DND-41 (cell line): Measurements from ENCODE around the gene FBP1.

Source experiments
- ATAC-seq: fragments of 200-7000 bp; cut with Tn5 transposase; 3 replicates; pipeline ENCODE4 v1.9.1; 2021; ENCODE audit warnings: low read depth; ENCODE audit not compliant: insufficient read depth
- DNase-seq: peaks from one replicate; pipeline ENCODE4 v3.0.0-alpha.2; 2020
- H2AFZ ChIP-seq: 2 replicates; pipeline ENCODE4 v1.6.0; 2012; ENCODE audit warnings: low read depth, low read length
- H3K27ac ChIP-seq: 2 replicates; pipeline ENCODE4 v1.5.1; 2012; ENCODE audit warnings: low read length, inconsistent platforms
- H3K27me3 ChIP-seq: fragments of 200-600 bp; sonication (generic); 2 replicates; pipeline ENCODE4 v1.6.0; 2012; ENCODE audit warnings: low read length, mild to moderate bottlenecking, inconsistent platforms; ENCODE audit not compliant: insufficient read depth, poor library complexity
- H3K36me3 ChIP-seq: 2 replicates; pipeline ENCODE4 v1.5.1; 2012; ENCODE audit warnings: low read length, inconsistent platforms; ENCODE audit not compliant: insufficient read depth
- H3K4me1 ChIP-seq: 2 replicates; pipeline ENCODE4 v1.5.1; 2012; ENCODE audit warnings: mild to moderate bottlenecking, low read length; ENCODE audit not compliant: insufficient read depth
- H3K4me2 ChIP-seq: 2 replicates; pipeline ENCODE4 v1.6.0; 2012; ENCODE audit warnings: mild to moderate bottlenecking, moderate library complexity, low read length, inconsistent platforms; ENCODE audit not compliant: insufficient read depth
- H3K4me3 ChIP-seq, 2 experiments: fragments of 200-600 bp in 1 of 2; shearing (Covaris generic) in 1 of 2; 2 replicates each; pipeline ENCODE4 v1.5.1; 2012 to 2016; ENCODE audit warnings: inconsistent platforms in 2 of 2, low read length in 2 of 2, mild to moderate bottlenecking in 2 of 2, low read depth in 1 of 2, moderate library complexity in 1 of 2
- H3K79me2 ChIP-seq: 2 replicates; pipeline ENCODE4 v1.6.0; 2012; ENCODE audit warnings: low read length, inconsistent platforms; ENCODE audit not compliant: insufficient read depth
- H3K9ac ChIP-seq: 2 replicates; pipeline ENCODE4 v1.6.0; 2012; ENCODE audit warnings: low read depth, mild to moderate bottlenecking, inconsistent platforms, low read length, moderate library complexity
- H3K9me3 ChIP-seq: 2 replicates; pipeline ENCODE4 v1.5.1; 2012; ENCODE audit warnings: low read length, moderate library complexity, mild to moderate bottlenecking, inconsistent platforms; ENCODE audit not compliant: insufficient read depth, severe bottlenecking
- H4K20me1 ChIP-seq: 2 replicates; pipeline ENCODE4 v1.6.0; 2012; ENCODE audit warnings: low read length; ENCODE audit not compliant: insufficient read depth
- EZH2 ChIP-seq: IDR thresholded peaks from 3 replicates; pipeline ENCODE4 v1.6.1; 2012; ENCODE audit warnings: borderline replicate concordance, low read depth, mild to moderate bottlenecking, moderate library complexity, low read length, inconsistent platforms; ENCODE audit not compliant: severe bottlenecking
- TF ChIP-seq, protein P1 (sequence below): IDR thresholded peaks from 2 replicates; pipeline ENCODE4 v1.5.1; 2012; ENCODE audit warnings: borderline replicate concordance, low read length, moderate library complexity, mild to moderate bottlenecking; ENCODE audit not compliant: poor library complexity, severe bottlenecking; ENCODE audit errors: extremely low read depth

Gene FBP1

DNA sequence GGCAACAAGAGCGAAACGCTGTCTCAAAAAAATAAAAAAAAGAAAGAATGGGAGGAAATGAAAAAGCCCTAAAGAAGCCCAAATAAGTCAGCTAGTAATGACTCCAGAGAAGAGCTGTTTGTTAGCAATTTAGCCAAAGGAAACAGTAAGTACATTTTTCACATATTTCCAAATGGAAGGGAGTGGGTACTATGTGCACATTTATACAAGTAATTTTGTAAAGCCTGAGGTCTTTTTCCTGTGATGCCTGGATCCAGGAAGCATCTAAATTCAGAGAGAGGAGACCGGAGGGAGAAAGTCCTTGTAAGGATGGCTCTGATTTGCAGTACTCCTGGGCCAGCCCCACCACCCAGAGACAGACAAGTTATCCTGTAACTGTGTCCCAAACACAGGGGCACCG lies 14.7 kb downstream of the FBP1 start:
- Histone ChIP-seq H3K36me3 (no peaks in the 10 kb centered on the region), H4K20me1 (no peaks in the 10 kb centered on the region), H3K4me2 (no peak overlapping the region), H3K9me3 (no peaks in the 10 kb centered on the region), H3K79me2 (no peaks in the 10 kb centered on the region), H3K4me1 (no peaks in the 10 kb centered on the region), H3K4me3 (no peak overlapping the region), H3K9ac (no peak overlapping the region), H3K27ac (no peak overlapping the region), H3K27me3 (no peaks in the 10 kb centered on the region), H2AFZ (no peak overlapping the region)
- no peak for DNase-seq
- no peak for ATAC-seq
- TF ChIP-seq EZH2 = no peak
- TF ChIP-seq, protein P1, sequence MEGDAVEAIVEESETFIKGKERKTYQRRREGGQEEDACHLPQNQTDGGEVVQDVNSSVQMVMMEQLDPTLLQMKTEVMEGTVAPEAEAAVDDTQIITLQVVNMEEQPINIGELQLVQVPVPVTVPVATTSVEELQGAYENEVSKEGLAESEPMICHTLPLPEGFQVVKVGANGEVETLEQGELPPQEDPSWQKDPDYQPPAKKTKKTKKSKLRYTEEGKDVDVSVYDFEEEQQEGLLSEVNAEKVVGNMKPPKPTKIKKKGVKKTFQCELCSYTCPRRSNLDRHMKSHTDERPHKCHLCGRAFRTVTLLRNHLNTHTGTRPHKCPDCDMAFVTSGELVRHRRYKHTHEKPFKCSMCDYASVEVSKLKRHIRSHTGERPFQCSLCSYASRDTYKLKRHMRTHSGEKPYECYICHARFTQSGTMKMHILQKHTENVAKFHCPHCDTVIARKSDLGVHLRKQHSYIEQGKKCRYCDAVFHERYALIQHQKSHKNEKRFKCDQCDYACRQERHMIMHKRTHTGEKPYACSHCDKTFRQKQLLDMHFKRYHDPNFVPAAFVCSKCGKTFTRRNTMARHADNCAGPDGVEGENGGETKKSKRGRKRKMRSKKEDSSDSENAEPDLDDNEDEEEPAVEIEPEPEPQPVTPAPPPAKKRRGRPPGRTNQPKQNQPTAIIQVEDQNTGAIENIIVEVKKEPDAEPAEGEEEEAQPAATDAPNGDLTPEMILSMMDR = no peak

DNA sequence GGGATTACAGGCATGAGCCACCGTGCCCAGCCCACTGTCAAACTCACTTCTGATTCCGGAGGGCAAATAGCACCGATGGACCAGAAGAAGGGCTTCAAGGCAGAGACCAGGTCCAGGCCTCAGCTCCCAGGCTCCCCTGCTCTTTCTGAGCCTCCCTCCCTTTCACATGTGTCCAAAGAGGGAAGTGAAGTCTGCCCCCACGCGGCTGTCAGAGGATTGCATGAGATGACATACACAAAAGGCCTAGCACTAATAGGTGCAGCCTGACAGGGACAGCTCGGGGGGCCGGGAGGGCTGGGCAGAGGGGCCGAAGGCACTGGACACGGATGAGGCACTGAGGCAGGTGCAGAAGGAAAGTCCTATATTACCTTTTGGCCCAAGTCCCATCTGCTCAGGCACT lies 16.1 kb downstream of the FBP1 start:
- Histone ChIP-seq H3K27ac (no peak overlapping the region), H3K4me1 (no peaks in the 10 kb centered on the region), H3K9ac (no peak overlapping the region), H3K79me2 (no peaks in the 10 kb centered on the region), H3K27me3 (no peaks in the 10 kb centered on the region), H2AFZ (no peak overlapping the region), H3K4me2 (no peak overlapping the region), H3K9me3 (no peaks in the 10 kb centered on the region), H3K4me3 (no peak overlapping the region), H3K36me3 (no peaks in the 10 kb centered on the region), H4K20me1 (no peaks in the 10 kb centered on the region)
- TF ChIP-seq EZH2 = no peak
- TF ChIP-seq, protein P1 = no peak
- ATAC-seq (no peak), DNase-seq (peak; percentile 6)

DNA sequence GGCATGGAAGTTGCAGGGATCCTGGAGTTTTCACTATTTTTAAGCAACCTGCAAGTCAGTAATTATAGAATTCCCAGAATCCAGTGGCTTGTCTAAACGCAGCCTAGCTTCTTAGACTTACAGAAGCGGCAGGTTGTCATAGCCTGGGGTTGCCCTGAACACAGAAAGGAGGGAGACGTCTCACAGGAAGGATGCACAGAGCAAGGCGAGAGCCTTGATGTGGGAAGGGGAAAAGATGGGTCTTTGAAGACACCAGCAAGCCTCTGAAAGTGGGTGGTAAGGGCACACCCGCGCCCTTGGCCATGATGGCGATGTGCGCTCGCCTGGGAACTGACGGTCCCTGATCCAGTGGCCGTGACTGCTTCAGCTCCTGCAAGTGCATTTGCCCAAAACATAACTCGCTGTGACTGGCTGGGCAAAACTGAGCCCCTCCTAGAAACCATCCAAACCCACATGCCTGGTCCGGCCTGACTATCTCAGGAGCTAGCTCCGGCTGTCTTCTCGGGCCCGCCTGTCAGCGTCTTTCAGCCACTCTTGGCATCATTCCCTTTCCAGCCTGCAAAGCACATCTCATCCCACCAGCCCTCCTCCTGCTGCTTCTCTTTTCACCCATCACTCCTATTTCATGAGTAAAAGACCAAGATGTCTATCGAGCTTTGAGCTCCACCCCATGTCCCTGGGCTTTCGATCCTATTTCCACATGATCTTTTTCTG lies 17.1 kb downstream of the FBP1 start:
- no peak overlapping the region for H3K27ac ChIP-seq
- H4K20me1 ChIP-seq = no peaks in the 10 kb centered on the region
- peak; percentile 69 for ATAC-seq
- no peak overlapping the region for H3K4me2 ChIP-seq
- no peaks in the 10 kb centered on the region for H3K4me1 ChIP-seq
- no peak overlapping the region for H3K9ac ChIP-seq
- H3K36me3 ChIP-seq = no peaks in the 10 kb centered on the region
- H2AFZ ChIP-seq = no peak overlapping the region
- no peak for TF ChIP-seq EZH2
- TF ChIP-seq, protein P1 = no peak
- DNase-seq = peak; percentile 18
- H3K79me2 ChIP-seq = no peaks in the 10 kb centered on the region
- no peaks in the 10 kb centered on the region for H3K27me3 ChIP-seq
- no peaks in the 10 kb centered on the region for H3K9me3 ChIP-seq
- no peak overlapping the region for H3K4me3 ChIP-seq
